VCaP (cell line): Measurements from ENCODE around the gene BCL7B.
"Not testable (repeated sequence)": the region's sequence is repeated elsewhere in the genome, so short reads cannot be mapped to it uniquely, and the experiment has no call there.

Source experiments
- H3K27ac ChIP-seq: fragments of 450-650 bp; 2 replicates; pipeline ENCODE4 v1.5.1; 2017
- TF ChIP-seq, protein P1 (sequence below): fragments of 450-650 bp; conservative IDR thresholded peaks from 2 replicates; pipeline ENCODE4 v1.5.1; 2017; ENCODE audit warnings: mild to moderate bottlenecking, moderate library complexity

Gene BCL7B

DNA sequence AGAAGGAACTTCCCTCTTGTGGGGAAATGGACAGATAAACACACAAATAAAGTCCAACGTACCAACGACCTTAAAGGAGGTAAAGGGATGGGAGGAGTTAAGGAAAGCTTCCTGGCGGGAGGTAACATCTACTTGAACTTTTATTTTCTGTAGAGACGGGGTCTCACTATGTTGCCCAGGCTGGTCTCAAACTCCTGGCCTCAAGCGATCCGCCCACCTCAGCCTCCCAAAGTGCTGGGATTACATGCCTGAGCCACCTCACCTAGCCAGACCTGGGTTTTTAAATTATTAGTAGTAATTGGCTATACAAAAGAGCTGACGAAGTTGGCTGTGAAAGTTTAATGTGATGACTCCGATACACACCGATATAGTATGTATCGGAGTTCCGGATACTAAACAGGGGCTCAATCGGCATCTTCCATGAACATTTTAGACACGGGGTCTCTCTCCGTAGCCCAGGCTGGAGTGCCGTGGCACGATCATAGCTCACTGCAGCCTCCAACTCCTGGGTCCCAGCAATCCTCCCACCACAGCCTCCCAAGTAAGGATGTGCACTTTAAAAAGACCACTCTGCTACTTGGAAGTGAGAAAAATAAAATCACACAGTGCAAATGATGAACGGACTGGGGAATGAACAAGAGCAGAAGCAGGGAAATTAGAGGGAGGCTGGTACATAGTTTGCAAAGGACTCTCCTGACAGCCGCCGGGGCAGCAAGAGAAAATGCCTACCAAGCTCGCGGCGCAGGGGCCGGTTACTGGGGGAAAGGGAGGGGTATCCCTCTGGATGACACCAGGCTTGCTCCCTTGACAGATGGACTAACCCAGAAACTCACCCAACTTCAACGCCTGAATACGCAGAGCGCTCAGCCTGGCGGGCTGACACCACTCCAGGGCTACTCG is 1.0 kb downstream of the BCL7B start:
- H3K27ac ChIP-seq = peak overlapping the region; percentile 99
- TF ChIP-seq, protein P1, sequence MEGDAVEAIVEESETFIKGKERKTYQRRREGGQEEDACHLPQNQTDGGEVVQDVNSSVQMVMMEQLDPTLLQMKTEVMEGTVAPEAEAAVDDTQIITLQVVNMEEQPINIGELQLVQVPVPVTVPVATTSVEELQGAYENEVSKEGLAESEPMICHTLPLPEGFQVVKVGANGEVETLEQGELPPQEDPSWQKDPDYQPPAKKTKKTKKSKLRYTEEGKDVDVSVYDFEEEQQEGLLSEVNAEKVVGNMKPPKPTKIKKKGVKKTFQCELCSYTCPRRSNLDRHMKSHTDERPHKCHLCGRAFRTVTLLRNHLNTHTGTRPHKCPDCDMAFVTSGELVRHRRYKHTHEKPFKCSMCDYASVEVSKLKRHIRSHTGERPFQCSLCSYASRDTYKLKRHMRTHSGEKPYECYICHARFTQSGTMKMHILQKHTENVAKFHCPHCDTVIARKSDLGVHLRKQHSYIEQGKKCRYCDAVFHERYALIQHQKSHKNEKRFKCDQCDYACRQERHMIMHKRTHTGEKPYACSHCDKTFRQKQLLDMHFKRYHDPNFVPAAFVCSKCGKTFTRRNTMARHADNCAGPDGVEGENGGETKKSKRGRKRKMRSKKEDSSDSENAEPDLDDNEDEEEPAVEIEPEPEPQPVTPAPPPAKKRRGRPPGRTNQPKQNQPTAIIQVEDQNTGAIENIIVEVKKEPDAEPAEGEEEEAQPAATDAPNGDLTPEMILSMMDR = no peak

DNA sequence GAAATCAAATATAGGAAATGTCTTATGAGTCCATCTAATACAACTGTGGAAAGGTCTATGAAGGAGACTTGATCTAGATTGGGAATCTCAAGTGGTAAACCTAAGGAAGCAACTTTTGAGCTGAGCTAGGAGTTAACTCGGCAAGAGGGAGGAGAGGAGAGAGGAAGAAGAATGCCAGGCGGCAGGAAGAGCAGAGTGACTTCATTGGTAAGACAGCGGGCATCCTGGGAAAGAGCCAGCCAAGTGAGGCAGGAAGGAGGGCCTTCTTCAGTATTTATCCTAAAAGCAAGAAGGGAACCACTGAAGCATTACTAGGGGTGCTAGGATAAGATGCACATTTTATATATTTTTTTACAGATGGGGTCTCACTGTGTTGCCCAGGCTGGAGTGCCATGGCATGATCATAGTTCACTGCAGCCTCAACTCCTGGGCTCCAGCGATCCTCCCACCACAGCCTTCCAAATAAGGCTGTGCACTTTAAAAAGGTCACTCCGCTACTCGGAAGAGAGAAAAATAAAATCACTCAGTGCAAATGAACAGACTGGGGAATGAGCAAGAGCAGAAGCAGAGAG is 2.0 kb downstream of the BCL7B start:
- TF ChIP-seq, protein P1 = no peak
- peak overlapping the region; percentile 99 for H3K27ac ChIP-seq

DNA sequence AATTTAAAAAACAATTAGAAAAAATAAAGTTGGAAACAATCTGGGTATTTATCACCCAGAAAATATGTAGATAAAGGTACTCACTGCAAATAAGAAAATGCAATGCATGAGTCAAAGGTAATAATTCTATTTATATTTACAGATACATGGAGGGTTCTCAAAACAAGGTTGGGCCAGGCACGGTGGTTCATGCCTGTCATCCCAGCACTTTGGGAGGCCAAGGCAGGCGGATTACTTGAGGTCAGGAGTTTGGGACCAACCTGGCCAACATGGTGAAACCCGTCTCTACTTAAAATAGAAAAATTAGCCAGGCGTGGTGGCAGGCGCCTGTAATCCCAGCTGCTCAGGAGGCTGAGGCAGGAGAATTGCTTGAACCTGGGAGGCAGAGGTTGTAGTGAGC is 7.4 kb downstream of the BCL7B start:
- H3K27ac ChIP-seq = not testable (repeated sequence)

DNA sequence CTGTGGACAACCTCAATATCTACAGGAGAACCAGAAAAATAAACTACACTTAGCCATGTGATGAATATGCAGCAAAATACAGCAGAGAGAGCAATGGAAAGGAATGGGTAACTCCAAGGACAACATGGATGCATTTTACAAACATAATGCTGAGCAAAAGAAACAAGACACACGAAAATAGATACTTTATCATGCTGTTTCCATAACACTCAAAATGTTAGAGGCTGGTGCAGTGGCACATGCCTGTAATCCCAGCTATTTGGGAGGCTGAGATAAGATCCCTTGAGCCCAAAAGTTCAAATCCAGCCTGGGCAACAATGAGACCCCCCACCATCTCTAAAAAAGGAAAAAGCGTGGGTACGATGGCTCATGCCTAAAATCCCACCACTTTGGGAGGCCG is 8.3 kb downstream of the BCL7B start:
- TF ChIP-seq, protein P1 = no peak
- no peak overlapping the region for H3K27ac ChIP-seq

DNA sequence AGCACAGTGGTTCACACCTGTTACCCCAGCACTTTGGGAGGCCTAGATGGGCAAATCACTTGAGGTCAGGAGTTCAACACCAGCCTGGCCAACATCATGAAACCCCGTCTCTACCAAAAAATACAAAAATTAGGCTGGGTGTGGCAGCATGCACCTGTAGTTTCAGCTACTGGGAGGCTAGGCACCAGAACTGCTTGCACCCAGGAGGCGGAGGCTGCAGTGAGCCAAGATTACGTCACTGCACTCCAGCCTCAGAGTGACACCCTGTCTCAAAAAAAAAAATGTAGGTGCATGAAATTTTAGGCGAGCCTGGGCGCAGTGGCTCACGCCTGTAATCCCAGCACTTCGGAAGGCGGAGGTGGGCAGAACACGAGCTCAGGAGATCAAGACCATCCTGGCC is 9.6 kb downstream of the BCL7B start:
- H3K27ac ChIP-seq = no peak overlapping the region
- TF ChIP-seq, protein P1 = no peak

DNA sequence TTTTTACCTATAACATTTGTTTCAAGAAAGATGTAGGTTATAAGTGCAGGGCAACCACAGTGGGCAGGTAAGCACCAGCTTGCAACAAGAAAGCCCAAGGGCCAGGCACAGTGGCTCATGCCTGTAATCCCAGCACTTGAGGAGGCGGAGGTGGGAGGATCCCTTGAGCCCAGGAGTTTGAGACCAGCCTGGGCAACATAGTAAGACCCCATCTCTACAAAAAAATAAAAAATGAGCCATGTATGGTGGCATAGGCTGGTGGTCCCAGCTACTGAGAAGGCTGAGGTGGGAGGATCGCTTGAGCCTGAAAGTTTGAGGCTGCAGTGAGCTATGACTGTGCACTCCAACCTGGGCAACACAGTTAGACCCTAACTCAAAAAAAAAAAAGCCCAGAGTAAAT is 12.8 kb downstream of the BCL7B start:
- H3K27ac ChIP-seq = no peak overlapping the region
- TF ChIP-seq, protein P1 = no peak

DNA sequence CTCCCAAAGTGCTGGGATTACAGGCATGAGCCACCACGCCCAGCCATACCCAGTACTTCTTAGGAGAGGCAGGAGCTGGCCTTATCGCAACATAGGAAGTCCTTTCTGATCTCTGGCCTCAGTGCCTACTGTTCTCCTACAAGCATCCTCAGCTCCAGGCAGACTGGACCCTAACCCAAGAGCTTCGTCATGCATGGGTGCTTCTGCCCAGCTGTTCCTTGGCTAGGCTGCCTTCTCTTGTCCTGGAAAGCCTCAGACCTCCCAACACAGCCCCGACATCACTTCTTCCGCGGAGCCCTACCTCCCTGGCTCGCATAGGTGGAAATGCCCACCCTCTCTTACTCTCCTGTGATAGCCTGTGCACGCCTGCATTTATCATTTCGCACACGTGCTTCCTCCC is 15.8 kb downstream of the BCL7B start:
- TF ChIP-seq, protein P1 = no peak
- H3K27ac ChIP-seq = no peak overlapping the region

DNA sequence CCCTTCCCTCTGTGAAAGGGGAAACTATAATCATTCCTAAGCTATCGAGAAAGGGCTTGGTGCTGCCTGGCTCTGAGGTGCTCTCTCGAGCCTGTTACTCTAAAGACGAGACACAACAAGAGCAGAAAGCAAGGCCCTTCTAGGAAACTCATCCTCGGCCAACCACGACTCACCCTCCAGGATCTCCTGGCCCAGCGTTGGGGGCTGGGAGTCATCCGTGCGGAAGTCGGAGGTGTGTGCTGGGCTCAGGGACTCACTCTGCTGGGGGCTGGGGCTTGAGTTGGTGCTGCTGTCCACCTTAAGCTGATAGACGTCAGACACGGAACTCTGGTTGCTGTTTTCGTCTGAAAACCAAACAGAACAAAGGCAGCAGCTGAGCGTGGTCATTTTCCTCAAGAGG is 17.8 kb downstream of the BCL7B start:
- TF ChIP-seq, protein P1 = no peak

DNA sequence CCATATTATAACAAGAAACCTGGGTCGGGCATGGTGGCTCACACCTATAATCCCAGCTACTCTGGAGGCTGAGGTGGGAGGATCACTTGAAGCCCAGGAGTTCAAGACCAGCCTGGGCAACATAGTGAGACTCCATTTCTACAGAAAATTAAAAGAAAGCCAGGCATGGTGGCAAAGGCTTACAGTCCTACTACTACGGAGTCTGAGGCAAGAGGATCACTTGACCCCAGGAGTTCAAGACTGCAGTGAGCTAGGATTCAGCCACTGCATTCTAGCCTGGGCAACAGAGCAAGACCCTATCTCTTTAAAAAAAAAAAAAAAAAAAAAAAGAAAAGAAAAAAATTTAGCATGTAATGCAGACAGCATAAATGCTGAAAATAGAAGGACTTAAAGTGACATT is 19.0 kb downstream of the BCL7B start:
- not testable (repeated sequence) for H3K27ac ChIP-seq

More for the DNA sequence above, 17.8 kb downstream of the BCL7B start:
- H3K27ac ChIP-seq = no peak overlapping the region
